Neural progenitor cell (in vitro differentiated cells): ENCODE measurements around the gene NEK10.

Experiments
- CTCF ChIP-seq: fragments of 200-600 bp; sonication (generic); IDR thresholded peaks from 2 replicates; pipeline ENCODE4 v1.5.1; 2017; ENCODE audit warnings: antibody characterized with exemption, mild to moderate bottlenecking
- EZH2 ChIP-seq: fragments of 200-600 bp; sonication (generic); IDR thresholded peaks from 2 replicates; pipeline ENCODE4 v1.6.1; 2017; ENCODE audit warnings: antibody characterized with exemption, mild to moderate bottlenecking, moderate library complexity

GRCh38 chr3:27208961-27209616 is 160.1 kb downstream of the NEK10 start:
- TF ChIP-seq CTCF, result no peak
- no peak for TF ChIP-seq EZH2
